SK-N-SH (cell line): ENCODE measurements around the gene PDE4D. TPM values are rescaled to one million over a fixed set of nuclear protein-coding genes. Genes with fewer than 3 reads are reported as not detected.
A peak's percentile ranks its signal among the peaks of the same experiment; 100 is the strongest.

ENCODE experiments used
- CTCF ChIA-PET: fragments of 300-600, 350-600 bp; formaldehyde crosslinking; extraction: SDS; loops from one replicate; lab custom pipeline; 2021; lab: Yijun Ruan, JAX
- POLR2A ChIA-PET: fragments of 350-600 bp; sonication (Branson Sonifier 250); formaldehyde crosslinking; extraction: SDS; loops from one replicate; lab custom pipeline; 2020; ENCODE audit warnings: antibody characterized with exemption, inconsistent platforms; lab: Yijun Ruan, JAX
- DNase-seq: peaks from one replicate; pipeline ENCODE4 v3.0.0; 2012
- H2AFZ ChIP-seq: fragments of 200-600 bp; sonication (generic); 2 replicates; pipeline ENCODE4 v1.8.1; 2016; ENCODE audit warnings: antibody characterized with exemption, mild to moderate bottlenecking, low read depth
- H3F3A ChIP-seq: fragments of 200-600 bp; sonication (generic); replicated peaks from 2 replicates; pipeline ENCODE3; 2016; ENCODE audit warnings: antibody characterized with exemption, mild to moderate bottlenecking; ENCODE audit not compliant: insufficient read depth
- H3K27ac ChIP-seq, 2 experiments: fragments of 200-500 bp in 1 of 2; fragments of 200-600 bp in 1 of 2; sonication (Bioruptor generic) in 1 of 2; sonication (generic), shearing (Covaris generic) in 1 of 2; 2 replicates each; pipeline versions ENCODE4 v1.5.1 to v1.6.1; 2014 to 2016; ENCODE audit warnings: low read depth in 2 of 2, inconsistent platforms in 1 of 2, low read length in 1 of 2, mild to moderate bottlenecking in 1 of 2, mixed read lengths in 1 of 2
- H3K27me3 ChIP-seq: fragments of 200-600 bp; sonication (generic), shearing (Covaris generic); 2 replicates; pipeline ENCODE4 v1.6.1; 2016; ENCODE audit warnings: mixed run types; ENCODE audit not compliant: insufficient read depth
- H3K36me3 ChIP-seq, 2 experiments: fragments of 200-500 bp in 1 of 2; fragments of 200-600 bp in 1 of 2; sonication (Bioruptor generic) in 1 of 2; sonication (generic) in 1 of 2; replicated peaks in 1 of 2; 2 replicates each; pipeline versions ENCODE3 to v1.5.1; 2014 to 2016; ENCODE audit warnings: low read length in 1 of 2, mild to moderate bottlenecking in 1 of 2; ENCODE audit not compliant: insufficient read depth in 2 of 2, control insufficient read depth in 1 of 2
- H3K4me1 ChIP-seq, 2 experiments: fragments of 200-500 bp in 1 of 2; fragments of 200-600 bp in 1 of 2; sonication (Bioruptor generic) in 1 of 2; sonication (generic), shearing (Covaris generic) in 1 of 2; 2 replicates each; pipeline versions ENCODE4 v1.5.1 to v1.6.1; 2014 to 2016; ENCODE audit warnings: low read depth in 1 of 2, low read length in 1 of 2, mixed run types in 1 of 2; ENCODE audit not compliant: insufficient read depth in 2 of 2, control insufficient read depth in 1 of 2
- H3K4me2 ChIP-seq: fragments of 200-600 bp; sonication (generic), shearing (Covaris generic); 2 replicates; pipeline ENCODE4 v1.6.1; 2017; ENCODE audit warnings: mixed run types
- H3K4me3 ChIP-seq, 2 experiments: fragments of 200-500 bp in 1 of 2; fragments of 200-600 bp in 1 of 2; sonication (Bioruptor generic) in 1 of 2; sonication (generic), shearing (Covaris generic) in 1 of 2; 2 replicates each; pipeline versions ENCODE4 v1.5.1 to v1.8.1; 2014 to 2016; ENCODE audit warnings: low read depth in 2 of 2, inconsistent platforms in 1 of 2, low read length in 1 of 2, mild to moderate bottlenecking in 1 of 2, mixed read lengths in 1 of 2, moderate library complexity in 1 of 2
- H3K79me2 ChIP-seq: fragments of 200-600 bp; sonication (generic); 2 replicates; pipeline ENCODE4 v1.8.1; 2017; ENCODE audit warnings: mild to moderate bottlenecking; ENCODE audit not compliant: insufficient read depth
- H3K9ac ChIP-seq: fragments of 200-600 bp; sonication (generic); 2 replicates; pipeline ENCODE4 v1.6.1; 2017; ENCODE audit warnings: mixed run types
- H3K9me2 ChIP-seq: fragments of 200-600 bp; sonication (generic); 2 replicates; pipeline ENCODE4 v1.6.1; 2017; ENCODE audit warnings: mixed run types
- H3K9me3 ChIP-seq: fragments of 200-600 bp; sonication (generic); 2 replicates; pipeline ENCODE4 v1.6.1; 2017; ENCODE audit warnings: mixed run types, mild to moderate bottlenecking, moderate library complexity
- H4K20me1 ChIP-seq: fragments of 200-600 bp; sonication (generic); 2 replicates; pipeline ENCODE4 v1.6.1; 2017; ENCODE audit warnings: mild to moderate bottlenecking, mixed run types; ENCODE audit not compliant: insufficient read depth
- CHD2 ChIP-seq: fragments of 150-350 bp; IDR thresholded peaks from 2 replicates; pipeline ENCODE4 v1.6.1; 2018; ENCODE audit warnings: low read length; ENCODE audit not compliant: partially characterized antibody
- EP300 ChIP-seq, 2 experiments: IDR thresholded peaks; 2 replicates each; pipeline versions ENCODE4 v1.4.0 to v1.6.1; 2012; ENCODE audit warnings: borderline replicate concordance in 1 of 2, low read depth in 1 of 2, low read length in 1 of 2
- EZH2phosphoT487 ChIP-seq: fragments of 200-600 bp; sonication (generic); IDR thresholded peaks from 2 replicates; pipeline ENCODE4 v1.6.1; 2017; ENCODE audit warnings: low read depth, mixed run types, mild to moderate bottlenecking, antibody characterized with exemption, moderate library complexity, borderline replicate concordance
- FOSL2 ChIP-seq: IDR thresholded peaks from 2 replicates; pipeline ENCODE4 v1.4.0; 2012; ENCODE audit warnings: low read depth, mild to moderate bottlenecking, moderate library complexity, borderline replicate concordance
- FOXM1 ChIP-seq: IDR thresholded peaks from 2 replicates; pipeline ENCODE4 v1.4.0; 2012; ENCODE audit warnings: low read depth, mild to moderate bottlenecking
- GATA2 ChIP-seq: sonication (generic); formaldehyde crosslinking; IDR thresholded peaks from 2 replicates; pipeline ENCODE4 v1.5.0; 2020; ENCODE audit warnings: mild to moderate bottlenecking, missing genetic modification reagents
- JUND ChIP-seq: IDR thresholded peaks from 2 replicates; pipeline ENCODE4 v1.4.0; 2012
- MEF2A ChIP-seq: IDR thresholded peaks from 2 replicates; pipeline ENCODE4 v1.4.0; 2012; ENCODE audit warnings: low read depth, borderline replicate concordance
- MXI1 ChIP-seq: IDR thresholded peaks from 2 replicates; pipeline ENCODE4 v1.6.1; 2012; ENCODE audit warnings: mild to moderate bottlenecking, low read depth, low read length, improper control_type of control experiment
- NFIC ChIP-seq: IDR thresholded peaks from 2 replicates; pipeline ENCODE4 v1.4.0; 2012; ENCODE audit warnings: borderline replicate concordance
- RAD21 ChIP-seq: IDR thresholded peaks from 2 replicates; pipeline ENCODE4 v1.6.1; 2012; ENCODE audit warnings: mild to moderate bottlenecking, low read length
- SIN3A ChIP-seq: IDR thresholded peaks from 2 replicates; pipeline ENCODE4 v1.6.1; 2012; ENCODE audit warnings: low read depth, mild to moderate bottlenecking, low read length, moderate library complexity, borderline replicate concordance
- TAF1 ChIP-seq: IDR thresholded peaks from 2 replicates; pipeline ENCODE4 v1.6.1; 2012; ENCODE audit warnings: low read depth, mild to moderate bottlenecking, low read length, moderate library complexity, borderline replicate concordance
- TCF12 ChIP-seq: IDR thresholded peaks from 2 replicates; pipeline ENCODE4 v1.4.0; 2012
- YY1 ChIP-seq: IDR thresholded peaks from 2 replicates; pipeline ENCODE4 v1.4.0; 2012; ENCODE audit warnings: low read depth, mild to moderate bottlenecking
- WGBS: methylation state at CpG from one replicate; pipeline ENCODE4 v1.1.6; 2017; ENCODE audit warnings: low lambda C conversion rate; 5-methylcytosine and 5-hydroxymethylcytosine counted together
- polyA plus RNA-seq, 3 experiments: library from polyadenylated mRNA; depleted of rRNA; stranded (reverse); fragments of >200 nt; gene quantifications; 2 replicates each; pipeline ENCODE4 v1.2.3, GENCODE V29; 2012
- TF ChIP-seq, protein P1 (sequence below): IDR thresholded peaks from 2 replicates; pipeline ENCODE4 v1.4.0; 2012; ENCODE audit warnings: low read depth
- TF ChIP-seq, protein P2 (sequence below): fragments of 150-350 bp; IDR thresholded peaks from 2 replicates; pipeline ENCODE4 v1.6.1; 2016; ENCODE audit warnings: mild to moderate bottlenecking, low read depth, low read length
- TF ChIP-seq, protein P3 (sequence below): fragments of 150-350 bp; IDR thresholded peaks from 2 replicates; pipeline ENCODE4 v1.6.1; 2017; ENCODE audit warnings: antibody characterized with exemption, low read length, low read depth, borderline replicate concordance
- TF ChIP-seq, protein P4 (sequence below): IDR thresholded peaks from 2 replicates; pipeline ENCODE4 v1.6.1; 2012; ENCODE audit warnings: mild to moderate bottlenecking, low read depth, low read length, moderate library complexity

The PDE4D gene
- polyA plus RNA-seq, 1 of the 3 experiments (the other 2 are of a cell fraction), result 2.4 TPM

DNA sequence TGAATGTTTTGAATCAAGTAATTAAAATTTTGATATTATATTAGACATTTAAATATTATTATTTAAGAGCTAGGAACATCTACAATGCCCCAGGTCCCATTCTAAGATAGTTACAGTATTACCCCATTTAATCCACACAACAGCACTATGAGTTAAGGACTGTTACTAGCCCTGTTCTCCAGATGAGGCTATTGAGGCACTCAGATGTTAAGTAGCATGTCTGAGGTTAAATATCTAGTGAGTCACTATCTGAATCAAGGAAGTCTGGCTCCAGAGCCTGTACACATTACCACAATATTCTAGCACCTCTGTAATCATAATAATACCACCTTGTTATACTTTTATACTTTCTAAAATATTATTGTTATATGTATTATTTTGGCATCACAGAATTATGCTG, 304.6 kb downstream of the PDE4D start:
- DNase-seq, result no peak
- no peak overlapping the region; a peak in 1 of 4 replicates for H3K27ac ChIP-seq
- no peak overlapping the region for H3K9ac ChIP-seq
- no peaks in the 10 kb centered on the region for H3K27me3 ChIP-seq
- H3K9me2 ChIP-seq, result no peaks in the 10 kb centered on the region
- H3K79me2 ChIP-seq, result no peaks in the 10 kb centered on the region
- H3K9me3 ChIP-seq, result no peaks in the 10 kb centered on the region
- no peak overlapping the region for H3K4me3 ChIP-seq
- peaks cover 0 to 11% of the 10 kb centered on the region in 2 experiments; a peak in 3 of 4 replicates for H3K4me1 ChIP-seq
- no peaks in the 10 kb centered on the region for H3K36me3 ChIP-seq
- H3K4me2 ChIP-seq, result no peak overlapping the region
- TF ChIP-seq TCF12 (peak; percentile 37), FOSL2 (peak; percentile 20; the same call in 1 of the 2 replicates)
- TF ChIP-seq, protein P1, sequence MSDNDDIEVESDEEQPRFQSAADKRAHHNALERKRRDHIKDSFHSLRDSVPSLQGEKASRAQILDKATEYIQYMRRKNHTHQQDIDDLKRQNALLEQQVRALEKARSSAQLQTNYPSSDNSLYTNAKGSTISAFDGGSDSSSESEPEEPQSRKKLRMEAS, result no peak
- peaks cover 7% of the 10 kb centered on the region for H3F3A ChIP-seq
- ChIA-PET POLR2A (no interaction called here), CTCF (interaction anchor here (1.5 to 2.3 kb wide), 2 partner anchors 9 to 84 kb away, joined by 4 to 7 read pairs; no protein-coding TSS in a partner anchor)
- H2AFZ ChIP-seq, result no peak overlapping the region
- H4K20me1 ChIP-seq, result no peaks in the 10 kb centered on the region

DNA sequence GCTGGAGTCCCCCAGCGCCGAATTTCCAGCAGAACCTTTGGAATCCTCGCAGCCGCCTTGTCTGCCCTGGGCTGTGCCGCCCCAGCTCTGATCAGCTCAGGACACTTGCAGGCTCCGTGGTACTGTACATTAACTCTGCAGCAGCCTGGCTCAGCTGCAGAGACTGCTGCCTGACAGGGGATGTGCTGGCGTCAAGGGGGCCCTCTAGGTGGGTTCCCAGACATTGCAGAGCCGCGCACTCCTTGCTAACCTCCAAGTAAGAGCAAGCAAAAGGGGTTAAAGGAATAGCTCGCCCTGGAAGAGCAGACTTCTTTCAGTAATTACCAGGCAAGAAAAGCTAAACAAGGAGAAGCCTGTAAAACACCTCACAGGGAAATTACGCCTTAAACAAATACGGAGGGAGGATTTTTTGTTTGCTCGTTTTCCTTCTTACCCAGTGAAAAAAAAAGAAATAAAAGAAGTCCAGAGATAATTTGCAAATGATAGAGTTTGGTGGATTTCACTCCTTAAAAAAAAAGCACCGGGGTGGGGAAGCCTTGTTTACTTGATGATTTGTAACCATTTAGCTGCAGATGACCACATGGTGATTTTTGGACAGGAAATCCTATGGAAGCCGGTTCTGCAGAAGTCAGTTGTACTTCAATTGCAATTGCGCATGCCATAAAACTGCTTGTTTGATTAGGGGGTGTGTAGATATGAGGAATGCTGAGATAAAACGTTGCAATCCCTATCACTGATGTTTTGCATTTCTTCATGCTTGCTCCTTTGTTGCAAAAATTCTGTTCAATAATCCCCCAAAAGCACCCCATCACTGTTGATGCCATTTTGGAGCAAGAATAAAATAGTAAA, 305.8 kb downstream of the PDE4D start:
- Histone ChIP-seq H3K9ac (no peak overlapping the region), H3K36me3 (no peaks in the 10 kb centered on the region), H3K27ac (peak overlapping the region in 1 of 2 experiments; percentile 69; a peak in 1 of 4 replicates), H3K79me2 (no peaks in the 10 kb centered on the region), H3K9me2 (no peaks in the 10 kb centered on the region), H3K27me3 (no peaks in the 10 kb centered on the region), H3F3A (peaks cover 7% of the 10 kb centered on the region), H3K9me3 (no peaks in the 10 kb centered on the region), H4K20me1 (no peaks in the 10 kb centered on the region), H3K4me1 (peaks cover 0 to 16% of the 10 kb centered on the region in 2 experiments; a peak in 3 of 4 replicates), H3K4me3 (peak overlapping the region; percentile 43 to 60), H2AFZ (peak overlapping the region; percentile 90), H3K4me2 (peak overlapping the region; percentile 92)
- ChIA-PET POLR2A (interaction anchor here (0.6 to 0.7 kb wide), 2 partner anchors 24 to 1005 kb away, joined by 4 to 6 read pairs; partner anchors contain the start of gene RAB3C), CTCF (interaction anchor here (0.6 to 2.3 kb wide), 11 partner anchors 10 to 1372 kb away, joined by 3 to 19 read pairs (median 4); no protein-coding TSS in a partner anchor)
- peak; percentile 77 for DNase-seq
- WGBS, result 21% methylated on average over 17 of the region's 17 CpGs
- TF ChIP-seq NFIC (no peak), MXI1 (peak; percentile 76; the same call in 1 of the 2 replicates), EP300 (IDR thresholded peaks at IDR 0.05; ENCODE audit: borderline replicate concordance in 1 of 2, low read depth in 1 of 2, low read length in 1 of 2) (no peak; a peak in 1 of 4 replicates), SIN3A (0 out of 2 replicates have a peak, but pooled peaks have one; percentile 49), EZH2phosphoT487 (no peak), CHD2 (peak; percentile 39), MEF2A (0 out of 2 replicates have a peak, but pooled peaks have one; percentile 24), TCF12 (peak; percentile 19; the same call in 1 of the 2 replicates), JUND (no peak), YY1 (peak; percentile 30; the same call in 1 of the 2 replicates), TAF1 (no peak), FOXM1 (no peak), GATA2 (CRISPR knock-in tag) (peak; percentile 15; the same call in 1 of the 2 replicates), RAD21 (peak; percentile 60)
- TF ChIP-seq, protein P2, sequence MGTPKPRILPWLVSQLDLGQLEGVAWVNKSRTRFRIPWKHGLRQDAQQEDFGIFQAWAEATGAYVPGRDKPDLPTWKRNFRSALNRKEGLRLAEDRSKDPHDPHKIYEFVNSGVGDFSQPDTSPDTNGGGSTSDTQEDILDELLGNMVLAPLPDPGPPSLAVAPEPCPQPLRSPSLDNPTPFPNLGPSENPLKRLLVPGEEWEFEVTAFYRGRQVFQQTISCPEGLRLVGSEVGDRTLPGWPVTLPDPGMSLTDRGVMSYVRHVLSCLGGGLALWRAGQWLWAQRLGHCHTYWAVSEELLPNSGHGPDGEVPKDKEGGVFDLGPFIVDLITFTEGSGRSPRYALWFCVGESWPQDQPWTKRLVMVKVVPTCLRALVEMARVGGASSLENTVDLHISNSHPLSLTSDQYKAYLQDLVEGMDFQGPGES, result no peak
- TF ChIP-seq, protein P3, sequence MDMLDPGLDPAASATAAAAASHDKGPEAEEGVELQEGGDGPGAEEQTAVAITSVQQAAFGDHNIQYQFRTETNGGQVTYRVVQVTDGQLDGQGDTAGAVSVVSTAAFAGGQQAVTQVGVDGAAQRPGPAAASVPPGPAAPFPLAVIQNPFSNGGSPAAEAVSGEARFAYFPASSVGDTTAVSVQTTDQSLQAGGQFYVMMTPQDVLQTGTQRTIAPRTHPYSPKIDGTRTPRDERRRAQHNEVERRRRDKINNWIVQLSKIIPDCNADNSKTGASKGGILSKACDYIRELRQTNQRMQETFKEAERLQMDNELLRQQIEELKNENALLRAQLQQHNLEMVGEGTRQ, result no peak
- TF ChIP-seq, protein P4, sequence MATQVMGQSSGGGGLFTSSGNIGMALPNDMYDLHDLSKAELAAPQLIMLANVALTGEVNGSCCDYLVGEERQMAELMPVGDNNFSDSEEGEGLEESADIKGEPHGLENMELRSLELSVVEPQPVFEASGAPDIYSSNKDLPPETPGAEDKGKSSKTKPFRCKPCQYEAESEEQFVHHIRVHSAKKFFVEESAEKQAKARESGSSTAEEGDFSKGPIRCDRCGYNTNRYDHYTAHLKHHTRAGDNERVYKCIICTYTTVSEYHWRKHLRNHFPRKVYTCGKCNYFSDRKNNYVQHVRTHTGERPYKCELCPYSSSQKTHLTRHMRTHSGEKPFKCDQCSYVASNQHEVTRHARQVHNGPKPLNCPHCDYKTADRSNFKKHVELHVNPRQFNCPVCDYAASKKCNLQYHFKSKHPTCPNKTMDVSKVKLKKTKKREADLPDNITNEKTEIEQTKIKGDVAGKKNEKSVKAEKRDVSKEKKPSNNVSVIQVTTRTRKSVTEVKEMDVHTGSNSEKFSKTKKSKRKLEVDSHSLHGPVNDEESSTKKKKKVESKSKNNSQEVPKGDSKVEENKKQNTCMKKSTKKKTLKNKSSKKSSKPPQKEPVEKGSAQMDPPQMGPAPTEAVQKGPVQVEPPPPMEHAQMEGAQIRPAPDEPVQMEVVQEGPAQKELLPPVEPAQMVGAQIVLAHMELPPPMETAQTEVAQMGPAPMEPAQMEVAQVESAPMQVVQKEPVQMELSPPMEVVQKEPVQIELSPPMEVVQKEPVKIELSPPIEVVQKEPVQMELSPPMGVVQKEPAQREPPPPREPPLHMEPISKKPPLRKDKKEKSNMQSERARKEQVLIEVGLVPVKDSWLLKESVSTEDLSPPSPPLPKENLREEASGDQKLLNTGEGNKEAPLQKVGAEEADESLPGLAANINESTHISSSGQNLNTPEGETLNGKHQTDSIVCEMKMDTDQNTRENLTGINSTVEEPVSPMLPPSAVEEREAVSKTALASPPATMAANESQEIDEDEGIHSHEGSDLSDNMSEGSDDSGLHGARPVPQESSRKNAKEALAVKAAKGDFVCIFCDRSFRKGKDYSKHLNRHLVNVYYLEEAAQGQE, result no peak
- TF ChIP-seq, protein P1, result peak; percentile 52; the same call in 1 of the 2 replicates
